SW480 (cell line): ENCODE measurements around the gene GRIFIN.
"Not testable (repeated sequence)": the region's sequence is repeated elsewhere in the genome, so short reads cannot be mapped to it uniquely, and the experiment has no call there.

ENCODE experiments used
- DNase-seq: peaks from one replicate; pipeline ENCODE4 v3.0.0-alpha.2; 2016; ENCODE audit warnings: low spot score

Gene GRIFIN

DNA sequence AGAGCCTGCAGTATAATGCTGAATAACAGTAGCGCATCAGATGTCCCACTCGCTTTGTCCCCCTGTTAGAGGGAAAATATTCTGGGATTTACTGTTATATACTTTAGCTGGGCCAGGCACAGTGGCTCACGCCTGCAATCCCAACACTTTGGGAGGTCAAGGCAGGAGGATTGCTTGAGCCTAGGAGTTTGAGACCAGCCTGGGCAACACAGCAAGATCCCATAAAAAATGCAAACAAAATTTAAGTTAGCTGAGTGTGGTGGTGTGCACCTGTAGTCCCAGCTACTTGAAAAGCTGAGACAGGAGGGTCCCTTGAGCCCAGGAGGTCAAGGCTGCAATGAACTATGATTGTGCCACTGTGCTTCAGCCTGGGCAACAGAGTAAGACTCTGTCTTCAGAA, 22.3 kb downstream of the GRIFIN start:
- not testable (repeated sequence) for DNase-seq

DNA sequence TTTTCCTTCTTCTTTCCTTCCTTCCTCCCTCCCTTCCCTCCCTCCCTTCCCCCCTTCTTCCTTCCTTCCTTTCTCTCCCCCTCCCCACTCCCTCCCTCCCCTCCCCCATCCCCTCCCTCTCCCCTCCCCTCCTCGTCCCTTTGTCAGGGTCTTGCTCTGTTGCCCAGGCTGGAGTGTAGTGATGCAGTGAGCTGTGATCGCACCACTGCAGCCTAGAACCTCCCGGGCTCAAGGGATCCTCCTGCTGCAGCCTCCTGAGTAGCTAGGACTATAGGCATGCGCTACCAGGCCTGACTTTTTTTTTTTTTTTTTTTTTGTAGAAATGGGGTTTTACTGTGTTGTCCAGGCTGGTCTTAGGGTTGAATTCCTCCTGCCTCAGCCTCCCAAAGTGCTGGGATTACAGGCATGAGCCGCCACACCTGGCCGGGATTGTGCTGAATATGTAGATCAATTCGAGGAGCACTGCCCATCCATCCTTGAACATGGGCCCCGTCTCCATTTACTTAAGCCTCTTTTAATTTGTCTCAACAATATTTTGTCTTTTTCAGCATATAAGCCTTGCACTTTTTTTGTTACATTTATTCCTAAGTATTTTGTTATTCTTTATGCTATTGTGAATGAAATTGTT, 23.4 kb downstream of the GRIFIN start:
- no peak for DNase-seq

DNA sequence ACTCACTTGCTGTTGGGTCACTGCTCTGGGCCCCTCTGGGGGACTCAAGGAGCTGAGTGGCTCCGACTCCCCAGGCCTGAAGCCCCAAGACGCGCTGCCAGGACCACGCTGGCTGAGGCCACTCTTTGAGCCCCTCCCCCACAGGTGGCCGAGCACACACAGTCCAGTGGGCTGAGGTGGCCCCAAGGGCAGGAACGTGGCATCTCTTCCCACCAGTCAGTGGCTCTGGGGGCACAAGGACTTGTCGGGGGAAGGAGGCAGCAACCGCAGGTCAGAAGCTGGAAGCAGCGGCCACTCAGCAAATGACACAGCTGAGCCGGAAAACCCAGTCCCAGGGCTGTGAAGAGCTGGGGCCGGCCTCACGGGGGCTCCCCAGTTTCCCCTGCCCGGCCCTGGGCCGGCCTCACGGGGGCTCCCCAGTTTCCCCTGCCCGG, 24.1 kb downstream of the GRIFIN start:
- DNase-seq: peak; percentile 63

DNA sequence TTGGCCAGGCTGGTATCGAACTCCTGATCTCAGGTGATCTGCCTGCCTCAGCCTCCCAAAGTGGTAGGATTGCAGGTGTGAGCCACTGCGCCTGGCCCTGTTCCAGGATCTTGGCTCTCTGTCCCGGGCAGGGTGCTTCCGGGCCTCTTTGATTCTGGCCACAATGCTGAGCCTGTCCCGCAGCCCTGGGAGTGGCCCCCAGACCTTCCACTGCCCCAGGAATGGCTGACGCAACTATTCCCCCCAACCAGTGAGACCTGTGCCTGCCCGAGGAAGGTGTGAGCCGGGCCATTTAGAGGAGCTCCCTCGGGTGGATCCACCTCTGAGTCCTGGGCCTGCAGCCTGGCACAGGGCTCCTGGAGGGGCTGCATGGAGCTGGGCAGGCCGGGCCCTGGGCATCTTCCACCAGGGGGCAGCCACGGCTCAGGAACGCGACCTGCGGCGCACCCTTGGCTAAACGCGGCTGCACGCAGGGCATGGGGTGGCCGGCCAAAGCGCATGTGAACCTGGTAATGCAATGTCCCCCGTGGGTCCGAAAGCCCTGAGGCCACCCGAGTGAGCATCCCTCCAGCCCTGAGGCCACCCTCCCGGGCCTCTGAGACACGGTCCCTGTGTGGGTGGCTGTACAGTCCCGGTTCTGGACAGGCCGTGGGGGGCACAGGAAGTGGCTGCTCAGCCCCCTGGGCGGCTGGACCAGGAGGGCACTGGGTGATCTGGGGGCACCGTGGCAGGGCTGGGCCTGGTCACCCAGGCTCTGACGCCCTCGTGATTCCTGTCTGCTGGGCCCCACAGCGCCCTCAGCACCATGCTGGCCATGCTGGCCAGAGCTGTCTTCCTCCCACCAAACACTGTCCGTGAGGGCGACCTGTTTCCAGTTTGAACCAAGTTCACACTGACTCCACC, 24.8 kb downstream of the GRIFIN start:
- DNase-seq: peak; percentile 89

DNA sequence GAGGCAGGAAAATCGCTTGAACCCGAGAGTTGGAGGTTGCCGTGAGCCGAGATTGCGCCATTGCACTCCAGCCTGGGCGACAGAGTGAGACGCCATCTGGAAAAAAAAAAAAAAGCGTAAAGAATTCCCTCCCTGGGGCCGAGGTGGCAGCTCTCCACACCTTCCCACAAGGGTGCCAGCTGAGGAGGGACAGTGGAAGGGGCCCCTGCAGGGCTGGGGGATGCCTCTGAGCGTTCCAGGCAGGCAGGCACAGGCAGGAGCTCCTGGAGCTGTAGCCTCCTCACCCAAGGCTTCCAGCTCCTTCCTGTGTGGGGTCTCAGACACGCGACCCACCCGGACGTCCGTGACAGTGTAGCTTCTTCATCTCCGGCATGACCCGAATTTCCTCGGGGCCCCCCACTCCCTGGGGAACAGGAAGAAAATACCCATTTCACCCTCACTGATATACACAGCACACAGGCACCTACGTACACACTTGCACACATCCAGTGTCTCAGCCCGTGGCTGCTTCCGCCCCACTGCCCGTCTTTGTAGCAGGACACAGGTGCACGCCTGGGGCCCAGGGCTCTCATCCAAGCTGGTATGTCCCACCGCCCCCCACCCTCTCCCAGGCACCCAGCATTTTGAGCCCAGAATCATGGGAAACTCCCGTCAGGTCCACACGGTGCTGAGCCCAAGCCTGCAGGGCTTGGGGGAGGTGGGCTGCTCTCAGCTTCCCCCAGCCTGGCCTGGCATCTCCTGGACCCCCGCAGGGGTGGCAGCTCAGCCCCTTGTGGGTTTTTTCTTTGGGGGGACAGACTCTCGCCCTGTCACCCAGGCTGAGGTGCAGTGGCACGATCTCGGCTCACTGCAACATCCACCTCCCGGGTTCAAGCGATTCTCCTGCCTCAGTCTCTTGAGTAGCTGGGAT, 25.7 kb downstream of the GRIFIN start:
- DNase-seq: no peak

DNA sequence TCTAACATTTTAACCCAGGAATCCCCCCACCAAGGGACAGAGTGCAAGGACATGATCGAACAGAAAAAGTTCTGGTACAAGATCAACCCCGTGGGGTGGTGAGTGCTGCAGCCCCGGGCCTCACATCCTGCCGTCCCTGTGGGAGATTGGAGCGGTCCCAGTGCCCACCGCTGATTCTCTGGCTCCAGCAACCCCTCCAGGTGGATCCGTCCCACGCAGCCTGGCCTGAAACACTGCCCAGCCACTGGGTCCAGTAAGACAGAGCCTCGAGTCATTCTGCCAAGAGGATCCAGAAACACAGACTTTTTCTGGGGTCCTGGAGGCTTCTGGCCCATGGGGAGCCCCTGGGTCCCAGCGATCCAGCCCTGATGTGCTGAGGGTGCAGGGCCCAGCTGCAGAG, 29.5 kb downstream of the GRIFIN start:
- DNase-seq: no peak

DNA sequence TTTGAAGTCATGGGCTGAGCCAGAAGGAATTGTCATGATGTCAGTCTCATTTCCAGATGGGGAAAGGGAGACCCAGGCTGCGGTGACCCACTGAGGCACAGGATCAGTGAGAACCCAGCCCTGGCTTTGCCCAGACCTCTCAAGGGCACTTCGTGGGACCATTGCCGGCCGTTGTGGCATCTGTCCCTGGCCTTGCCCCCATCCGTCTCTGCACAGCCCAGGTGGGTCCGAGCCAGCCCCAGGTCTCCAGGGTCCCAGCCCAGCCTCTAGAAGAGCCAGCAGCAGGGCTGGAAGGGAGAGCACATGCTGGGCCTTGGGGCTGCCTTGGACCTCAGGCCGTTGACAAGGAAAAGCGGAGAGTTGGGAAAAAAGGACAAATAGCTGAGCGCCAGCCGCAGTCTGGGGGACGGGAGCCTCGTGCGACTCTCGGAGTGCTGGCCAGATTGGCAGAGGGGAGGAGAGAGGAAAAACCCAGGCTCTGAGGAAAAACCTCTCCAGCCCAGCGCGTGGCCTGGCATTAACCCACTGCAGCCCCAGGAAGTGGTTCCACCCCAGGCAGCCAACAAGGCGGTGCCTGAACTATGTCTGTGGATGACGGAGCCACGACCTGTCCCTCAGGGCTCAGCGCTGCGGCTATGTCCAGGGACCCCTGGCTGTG, 30.2 kb downstream of the GRIFIN start:
- no peak for DNase-seq

DNA sequence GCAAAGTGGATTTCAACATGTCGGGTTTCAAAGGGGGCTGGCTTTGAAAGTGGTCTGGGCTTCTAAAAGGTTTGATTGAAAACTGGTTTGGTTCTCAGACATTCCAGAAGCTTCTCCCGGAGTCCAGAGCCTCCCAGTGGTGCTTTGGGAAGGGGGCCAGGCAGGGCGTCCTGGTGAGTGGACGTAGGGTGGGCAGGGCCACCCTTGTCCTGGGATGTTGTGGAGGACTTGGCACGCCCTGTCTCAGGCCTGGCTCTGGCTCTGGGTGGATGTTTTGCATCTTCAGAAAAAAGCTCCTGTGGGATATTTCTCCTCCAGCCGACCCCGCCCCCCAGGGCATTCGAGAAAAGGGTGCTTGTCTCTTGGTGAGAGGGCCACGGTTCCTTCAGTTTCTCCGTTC, 31.2 kb downstream of the GRIFIN start:
- no peak for DNase-seq

DNA sequence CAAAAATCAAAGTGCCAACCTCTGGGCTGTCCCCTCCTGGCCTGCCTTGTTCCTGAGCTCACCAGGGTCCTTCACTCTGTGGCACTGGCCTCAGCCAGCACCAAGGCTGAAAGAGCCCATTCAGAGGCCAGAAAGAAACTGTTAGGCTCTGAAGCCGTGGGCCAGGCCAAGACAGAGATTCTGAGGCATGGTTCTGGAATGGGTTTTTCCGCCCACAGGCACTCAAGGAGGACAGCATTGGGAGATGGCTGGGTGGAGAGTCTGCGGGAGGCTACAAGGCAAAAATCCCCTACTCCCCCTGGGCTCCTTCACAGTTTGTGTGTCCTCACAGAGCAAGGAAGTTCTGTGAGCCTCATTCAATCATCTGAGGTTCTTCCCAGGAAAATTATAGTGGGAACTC, 31.7 kb downstream of the GRIFIN start:
- DNase-seq: no peak

DNA sequence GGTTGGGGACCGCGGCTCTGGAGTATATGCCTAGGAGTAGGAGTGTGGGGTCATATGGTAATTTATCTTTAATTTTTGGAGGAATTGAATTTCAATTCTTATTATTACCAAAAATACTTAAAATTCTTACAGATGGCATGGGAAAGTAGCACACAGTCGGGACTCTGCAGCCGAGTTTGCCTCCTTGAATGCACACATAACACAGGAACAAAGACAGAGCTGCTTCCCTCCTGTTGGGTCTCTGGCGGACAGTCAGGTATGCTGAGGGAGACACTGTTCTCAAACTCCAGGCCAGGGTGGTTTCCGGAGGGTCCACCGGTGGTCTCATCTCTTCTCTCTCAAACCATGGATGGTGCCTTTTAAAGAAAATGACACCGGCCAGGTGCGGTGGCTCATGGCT, 32.7 kb downstream of the GRIFIN start:
- no peak for DNase-seq

DNA sequence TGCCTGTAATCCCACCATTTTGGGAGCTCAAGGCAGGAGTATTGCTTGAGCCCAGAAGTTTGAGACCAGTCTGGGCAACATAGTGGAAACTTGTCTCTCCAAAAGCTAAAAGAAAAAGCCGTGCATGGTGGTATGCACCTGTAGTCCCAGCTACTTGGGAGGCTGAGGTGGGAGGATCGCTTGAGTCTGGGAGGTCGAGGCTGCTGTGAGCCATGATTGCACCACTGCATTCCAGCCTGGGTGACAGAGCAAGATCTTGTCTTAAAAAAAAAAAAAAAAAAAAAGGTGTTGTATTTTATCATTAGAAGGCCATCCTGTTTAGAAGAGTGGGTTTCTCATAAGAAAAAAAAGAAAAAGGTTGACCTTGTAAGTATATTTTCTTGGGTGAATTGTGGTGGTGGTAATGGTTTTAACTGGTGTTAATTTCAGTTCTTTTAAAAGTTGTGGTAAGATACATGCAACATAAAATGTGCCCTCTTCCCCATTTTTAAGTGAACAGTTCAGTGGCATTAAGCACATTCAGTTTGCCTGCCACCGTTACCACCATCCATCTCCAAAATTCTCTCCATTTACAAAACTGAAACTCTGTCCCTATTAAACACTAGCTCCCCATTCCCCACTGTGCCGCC, 34.7 kb downstream of the GRIFIN start:
- DNase-seq: no peak

DNA sequence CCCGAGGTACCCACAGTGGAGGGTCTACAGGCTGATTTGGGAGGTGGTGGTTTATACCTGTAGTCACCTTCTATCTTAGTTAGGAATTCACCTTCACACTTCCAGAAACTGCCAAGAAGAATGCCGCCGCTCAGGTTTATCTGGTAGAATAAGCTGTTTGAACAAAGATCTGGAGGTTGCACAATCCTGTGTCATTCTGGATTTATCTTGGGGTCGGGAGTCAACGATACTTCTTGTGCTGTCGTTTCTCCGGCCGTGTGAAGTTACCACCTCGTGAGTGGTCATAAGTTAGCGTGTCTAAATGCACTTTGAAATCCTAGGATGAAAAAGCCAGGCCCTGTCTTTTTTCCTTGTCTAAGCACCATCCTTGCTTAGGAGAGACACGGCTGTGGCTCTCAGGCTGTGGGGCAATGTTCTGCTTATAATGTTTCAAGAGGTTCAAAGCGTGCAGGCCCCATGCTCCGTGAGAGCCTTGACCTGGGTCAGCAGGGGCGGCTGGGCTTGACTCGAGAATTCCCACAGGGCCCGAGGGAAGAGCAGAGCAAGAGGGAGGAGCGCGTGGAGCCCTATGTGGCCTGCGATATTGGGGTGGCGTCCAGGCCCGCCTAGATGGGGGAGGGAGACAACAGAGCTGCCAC, 35.5 kb downstream of the GRIFIN start:
- no peak for DNase-seq

DNA sequence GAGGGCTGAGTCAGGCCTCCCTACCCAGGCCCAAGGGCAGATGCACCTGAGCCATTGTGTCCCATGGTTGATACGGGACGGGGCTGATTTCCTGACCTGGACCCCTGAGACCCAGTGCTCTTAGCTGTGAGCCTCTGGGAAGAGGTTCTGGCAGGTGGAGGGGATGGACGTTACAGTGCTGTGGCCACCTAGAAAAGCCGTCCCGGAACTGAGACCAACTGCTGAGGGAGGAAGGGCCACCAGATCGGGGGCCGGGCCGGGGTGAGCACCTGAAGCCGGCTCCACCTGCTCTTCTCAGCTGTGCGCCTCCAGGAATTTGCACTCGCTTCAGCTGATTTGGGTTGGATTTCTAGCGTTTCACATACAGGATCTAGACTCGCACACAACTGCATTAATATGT, 37.4 kb downstream of the GRIFIN start:
- DNase-seq: no peak

DNA sequence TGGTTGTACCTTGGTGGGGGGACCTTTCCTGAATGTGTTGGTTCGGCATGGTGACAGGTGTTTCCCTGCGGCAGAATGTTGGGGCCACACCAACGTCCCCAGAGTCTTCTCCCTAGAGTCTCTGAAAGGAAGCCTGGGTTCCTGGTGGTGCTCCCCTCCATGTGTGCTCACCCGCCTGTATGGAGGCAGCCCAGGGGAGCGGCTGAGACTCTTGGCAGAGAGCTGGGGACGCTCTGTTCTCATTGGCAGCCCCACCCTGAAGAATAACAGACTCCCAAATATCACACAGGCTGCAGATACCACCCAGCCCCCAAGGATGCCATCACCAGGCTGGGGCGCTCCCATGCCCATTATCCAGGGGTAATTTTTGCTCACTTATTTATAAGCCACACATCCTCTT, 38.0 kb downstream of the GRIFIN start:
- peak; percentile 16 for DNase-seq

DNA sequence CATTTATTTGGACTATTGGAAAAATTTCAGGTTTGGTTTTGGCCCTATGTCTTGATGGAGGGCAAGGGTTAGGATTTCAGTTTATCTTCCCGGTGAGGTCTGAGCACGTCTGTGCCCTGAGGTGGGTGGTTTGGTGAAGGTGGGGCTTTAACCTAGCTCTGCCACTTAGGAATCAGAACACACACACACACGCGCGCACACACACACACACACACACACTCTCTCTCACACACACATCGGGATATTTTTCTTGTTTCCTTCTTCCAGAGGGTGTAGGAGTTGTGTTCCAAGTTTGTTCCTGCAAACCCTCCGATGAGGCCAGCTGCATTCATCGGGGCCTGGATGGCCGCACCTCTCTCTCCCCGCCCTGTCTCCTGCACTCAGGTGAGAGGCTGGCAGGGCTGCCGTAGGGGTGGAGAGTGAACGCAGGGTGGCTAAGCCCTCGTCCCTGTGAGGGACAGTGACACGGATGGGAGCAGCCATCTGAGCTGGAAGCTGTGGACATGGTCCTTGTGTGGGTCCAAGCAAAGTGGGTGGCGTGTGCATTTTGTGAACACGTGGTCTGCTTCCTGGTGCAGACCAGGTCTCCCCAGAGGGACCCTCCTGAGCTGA, 38.6 kb downstream of the GRIFIN start:
- DNase-seq: no peak

DNA sequence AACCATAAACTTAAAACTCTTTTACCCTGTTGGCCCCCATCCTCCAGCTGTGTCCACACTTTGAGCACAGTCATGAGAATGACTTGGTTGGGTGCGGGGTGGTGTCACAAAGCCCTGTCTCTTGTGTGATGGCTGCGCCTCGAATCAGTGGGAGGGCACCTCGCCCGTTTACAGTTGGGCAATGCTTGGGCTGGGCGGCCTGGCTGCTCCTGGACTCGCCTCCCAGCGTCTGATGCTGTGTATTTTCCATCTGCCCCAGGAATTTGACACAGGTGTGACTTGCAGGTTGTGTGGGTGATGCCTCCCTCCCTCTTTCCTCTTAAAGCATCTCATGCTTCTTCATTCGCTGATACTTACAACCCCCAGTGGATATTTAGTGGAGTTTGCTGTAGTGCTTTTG, 39.1 kb downstream of the GRIFIN start:
- DNase-seq: peak; percentile 41

DNA sequence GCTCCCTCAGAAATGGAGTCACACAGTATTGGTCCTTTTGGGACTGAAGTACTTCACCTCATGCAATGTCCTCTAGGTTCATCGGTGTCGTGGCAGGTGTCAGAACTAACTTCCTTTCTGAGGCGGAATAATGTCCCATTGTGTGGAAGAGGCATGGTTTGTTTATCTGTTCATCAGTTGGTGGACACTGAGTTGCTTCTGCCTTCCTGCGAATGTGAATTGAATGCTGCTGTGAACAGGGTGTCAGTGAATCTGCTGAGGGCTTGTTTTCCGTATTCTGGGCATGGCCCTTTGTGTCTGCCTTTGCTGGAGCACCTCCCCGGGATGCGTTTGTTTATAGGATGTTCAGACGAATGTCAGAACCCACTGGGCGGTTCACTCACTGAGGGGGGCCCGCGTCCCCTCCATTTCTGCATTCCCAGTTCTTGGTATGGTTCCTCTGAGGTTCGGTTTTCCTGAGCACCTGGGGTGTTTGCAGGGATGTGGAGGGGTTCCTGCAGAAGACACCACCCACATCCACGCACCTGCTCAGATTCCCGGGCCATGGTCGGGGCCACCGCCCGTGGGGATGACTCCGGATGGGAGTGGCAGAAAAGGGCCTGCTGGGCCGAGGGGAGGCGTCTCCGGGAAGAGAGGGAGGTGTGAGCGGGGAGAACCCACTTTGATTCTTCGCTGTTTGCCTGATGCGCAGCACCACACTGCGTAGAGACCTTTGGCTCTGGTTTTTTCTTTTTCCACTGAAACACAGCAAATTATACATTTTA, 39.7 kb downstream of the GRIFIN start:
- DNase-seq: no peak

DNA sequence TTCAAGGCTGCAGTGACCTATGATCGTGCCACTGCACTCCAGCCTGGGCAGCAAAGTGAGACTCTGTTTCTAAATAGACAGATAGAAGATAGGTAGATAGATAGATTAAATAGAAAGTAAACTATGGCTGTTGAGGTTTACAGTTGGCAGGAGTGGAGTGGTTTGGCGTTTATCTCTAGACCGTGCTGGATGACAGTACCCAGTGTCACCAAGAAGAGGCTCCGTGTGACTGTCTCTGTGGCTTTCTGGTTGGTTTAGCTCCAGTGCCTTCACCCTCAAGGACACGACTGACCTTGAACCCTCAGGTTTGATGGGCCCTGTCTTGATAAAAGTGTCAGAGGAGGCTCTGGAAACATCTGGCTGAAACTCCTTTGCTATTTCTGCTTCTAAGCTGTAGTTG, 41.1 kb downstream of the GRIFIN start:
- DNase-seq: no peak

DNA sequence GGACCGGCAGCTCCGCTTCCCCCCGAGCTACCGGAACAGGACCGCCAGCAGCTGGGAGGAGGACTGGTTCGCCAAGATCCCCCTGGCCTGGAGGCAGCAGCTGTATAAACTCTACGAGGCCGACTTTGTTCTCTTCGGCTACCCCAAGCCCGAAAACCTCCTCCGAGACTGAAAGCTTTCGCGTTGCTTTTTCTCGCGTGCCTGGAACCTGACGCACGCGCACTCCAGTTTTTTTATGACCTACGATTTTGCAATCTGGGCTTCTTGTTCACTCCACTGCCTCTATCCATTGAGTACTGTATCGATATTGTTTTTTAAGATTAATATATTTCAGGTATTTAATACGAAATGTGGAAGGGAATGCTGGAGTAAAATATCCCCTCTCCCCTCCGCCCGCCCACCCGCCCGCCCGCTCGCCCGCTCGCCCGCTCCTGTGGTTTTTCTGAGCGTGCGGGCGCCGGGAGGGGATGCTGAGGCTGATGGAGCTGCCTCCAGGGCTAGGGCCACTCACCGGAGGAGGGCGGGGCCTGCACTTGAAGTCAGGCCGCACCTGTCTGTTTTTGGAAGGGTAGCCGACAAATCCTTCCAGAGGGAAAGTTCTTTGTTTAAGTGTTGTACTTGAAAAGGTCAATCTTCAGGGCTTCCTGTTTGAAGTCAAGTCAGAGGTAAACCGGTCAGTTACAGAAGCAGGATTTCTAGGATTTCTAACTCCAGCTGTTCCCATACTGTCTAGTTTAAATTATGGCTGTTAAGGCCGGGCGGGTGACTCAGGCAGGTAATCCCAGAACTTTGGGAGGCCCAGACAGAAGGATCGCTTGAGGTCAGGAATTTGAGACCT, 42.3 kb downstream of the GRIFIN start:
- DNase-seq: no peak
